H1 (cell line): ENCODE data around the gene MOSMO. TPM values are rescaled to one million over a fixed set of nuclear protein-coding genes. Genes with fewer than 3 reads are reported as not detected.

Experiments
- CTCF ChIA-PET: fragments of 300-600 bp; sonication (Branson Sonifier 250); formaldehyde crosslinking; loops from one replicate; lab custom pipeline; 2021; ENCODE audit not compliant: partially characterized antibody; lab: Charles Lee
- POLR2A ChIA-PET: fragments of 300-600 bp; sonication (Branson Sonifier 250); formaldehyde crosslinking; loops from one replicate; lab custom pipeline; 2021; ENCODE audit warnings: inconsistent platforms; ENCODE audit not compliant: partially characterized antibody; lab: Charles Lee
- DNase-seq, 2 experiments: peaks; one replicate each; pipeline versions ENCODE4 v3.0.0 to v3.0.0-alpha.2; 2010 to 2022; ENCODE audit warnings: low spot score in 2 of 2, low read depth in 1 of 2, mixed read lengths in 1 of 2
- FAIRE-seq: peaks from 2 replicates; lab custom pipeline; 2011; peaks lifted over from hg19 to GRCh38; lab: Jason Lieb, UNC
- H2AFZ ChIP-seq: 2 replicates; pipeline ENCODE4 v1.8.1; 2012; ENCODE audit warnings: low read length, inconsistent platforms
- H2AK5ac ChIP-seq: 2 replicates; pipeline ENCODE4 v1.6.1; 2013; ENCODE audit warnings: low read depth, low read length
- H2BK120ac ChIP-seq: replicated peaks from 2 replicates; pipeline ENCODE3; 2013; ENCODE audit warnings: low read depth, low read length, inconsistent platforms
- H2BK12ac ChIP-seq: 2 replicates; pipeline ENCODE4 v1.6.1; 2013; ENCODE audit warnings: low read depth, low read length
- H2BK15ac ChIP-seq: 2 replicates; pipeline ENCODE4 v1.6.1; 2013; ENCODE audit warnings: low read length
- H2BK20ac ChIP-seq: 2 replicates; pipeline ENCODE4 v1.6.1; 2013; ENCODE audit warnings: low read length
- H2BK5ac ChIP-seq: 2 replicates; pipeline ENCODE4 v1.6.1; 2013; ENCODE audit warnings: low read depth, low read length
- H3K14ac ChIP-seq: 2 replicates; pipeline ENCODE4 v1.6.1; 2013; ENCODE audit warnings: inconsistent platforms; ENCODE audit not compliant: insufficient read length
- H3K18ac ChIP-seq: 2 replicates; pipeline ENCODE4 v1.6.1; 2013; ENCODE audit warnings: low read length; ENCODE audit errors: extremely low read depth
- H3K23ac ChIP-seq: 2 replicates; pipeline ENCODE4 v1.6.1; 2013; ENCODE audit warnings: inconsistent platforms; ENCODE audit not compliant: insufficient read length
- H3K23me2 ChIP-seq: 2 replicates; pipeline ENCODE4 v1.6.1; 2013; ENCODE audit warnings: low read depth, low read length
- H3K27ac ChIP-seq: 2 replicates; pipeline ENCODE4 v1.6.1; 2011; ENCODE audit warnings: low read depth, low read length, inconsistent platforms
- H3K27me3 ChIP-seq, 4 experiments: replicated peaks in 1 of 4; 1 replicate in 1 of 4; 2 replicates in 3 of 4; pipeline versions ENCODE4 v1.6.1 to v1.8.1; 2011 to 2013; ENCODE audit warnings: low read length in 3 of 4, mild to moderate bottlenecking in 3 of 4, inconsistent platforms in 2 of 4, mixed read lengths in 2 of 4, moderate library complexity in 1 of 4; ENCODE audit not compliant: control insufficient read depth in 3 of 4, insufficient read depth in 3 of 4; ENCODE audit errors: extremely low read depth in 1 of 4
- H3K36me3 ChIP-seq, 4 experiments: 2 replicates each; pipeline versions ENCODE4 v1.6.1 to v1.8.1; 2011 to 2013; ENCODE audit warnings: mild to moderate bottlenecking in 4 of 4, low read length in 3 of 4, moderate library complexity in 2 of 4, control low read depth in 1 of 4, inconsistent platforms in 1 of 4; ENCODE audit not compliant: insufficient read depth in 4 of 4, control insufficient read depth in 2 of 4
- H3K4ac ChIP-seq: replicated peaks from 2 replicates; pipeline ENCODE3; 2013; ENCODE audit warnings: low read length, low read depth, mixed read lengths, inconsistent platforms; ENCODE audit not compliant: insufficient read length
- H3K4me1 ChIP-seq, 4 experiments: replicated peaks in 1 of 4; 1 replicate in 1 of 4; 2 replicates in 3 of 4; pipeline versions ENCODE4 v1.6.1 to v1.8.1; 2011 to 2013; ENCODE audit warnings: low read length in 3 of 4, inconsistent platforms in 2 of 4, mixed read lengths in 1 of 4; ENCODE audit not compliant: insufficient read depth in 4 of 4, control insufficient read depth in 3 of 4
- H3K4me2 ChIP-seq, 2 experiments: 2 replicates each; pipeline versions ENCODE4 v1.6.1 to v1.8.1; 2011 to 2013; ENCODE audit warnings: low read depth in 2 of 2, low read length in 2 of 2, control low read depth in 1 of 2, inconsistent platforms in 1 of 2, mild to moderate bottlenecking in 1 of 2; ENCODE audit not compliant: insufficient read depth in 1 of 2
- H3K4me3 ChIP-seq, 4 experiments: fragments of 200-600, 300-600 bp in 1 of 4; sonication (generic), shearing (Covaris generic), sonication (Bioruptor Twin) in 1 of 4; 2 replicates each; pipeline versions ENCODE4 v1.5.1 to v1.8.1; 2011 to 2016; ENCODE audit warnings: low read length in 4 of 4, low read depth in 3 of 4, control low read depth in 2 of 4, inconsistent platforms in 2 of 4, mild to moderate bottlenecking in 2 of 4, mixed read lengths in 1 of 4, moderate library complexity in 1 of 4; ENCODE audit not compliant: insufficient read depth in 2 of 4; ENCODE audit errors: extremely low read depth in 1 of 4
- H3K56ac ChIP-seq: replicated peaks from 2 replicates; pipeline ENCODE3; 2013; ENCODE audit warnings: low read depth, mild to moderate bottlenecking, mixed read lengths, low read length, inconsistent platforms; ENCODE audit not compliant: insufficient read length
- H3K79me1 ChIP-seq: 2 replicates; pipeline ENCODE4 v1.6.1; 2013; ENCODE audit warnings: low read depth, low read length, control low read depth
- H3K79me2 ChIP-seq, 2 experiments: 2 replicates each; pipeline versions ENCODE4 v1.6.1 to v1.8.1; 2012 to 2013; ENCODE audit warnings: low read length in 2 of 2, mild to moderate bottlenecking in 2 of 2, inconsistent platforms in 1 of 2; ENCODE audit not compliant: insufficient read depth in 2 of 2, control insufficient read depth in 1 of 2
- H3K9ac ChIP-seq, 4 experiments: replicated peaks in 1 of 4; 1 replicate in 1 of 4; 2 replicates in 3 of 4; pipeline versions ENCODE4 v1.6.1 to v1.8.1; 2011 to 2013; ENCODE audit warnings: low read depth in 3 of 4, low read length in 3 of 4, control low read depth in 2 of 4, mild to moderate bottlenecking in 2 of 4, moderate library complexity in 2 of 4, inconsistent platforms in 1 of 4; ENCODE audit errors: extremely low read depth in 1 of 4
- H3K9me3 ChIP-seq, 2 experiments: 2 replicates each; pipeline versions ENCODE4 v1.6.1 to v1.8.1; 2012 to 2013; ENCODE audit warnings: mild to moderate bottlenecking in 2 of 2, moderate library complexity in 2 of 2, control low read depth in 1 of 2, inconsistent platforms in 1 of 2, low read depth in 1 of 2, low read length in 1 of 2, mixed read lengths in 1 of 2; ENCODE audit not compliant: insufficient read depth in 2 of 2
- H4K20me1 ChIP-seq, 2 experiments: replicated peaks in 1 of 2; 2 replicates each; pipeline versions ENCODE3 to v1.8.1; 2011 to 2013; ENCODE audit warnings: inconsistent platforms in 2 of 2, low read length in 2 of 2, mild to moderate bottlenecking in 1 of 2; ENCODE audit not compliant: insufficient read depth in 2 of 2, control insufficient read depth in 1 of 2
- H4K5ac ChIP-seq: 2 replicates; pipeline ENCODE4 v1.6.1; 2013; ENCODE audit warnings: low read length, low read depth, mixed read lengths, inconsistent platforms; ENCODE audit not compliant: insufficient read length
- H4K8ac ChIP-seq: 2 replicates; pipeline ENCODE4 v1.8.0; 2013; ENCODE audit warnings: mild to moderate bottlenecking, moderate library complexity, low read length, inconsistent platforms; ENCODE audit not compliant: insufficient read depth; ENCODE audit errors: extremely low read depth
- H4K91ac ChIP-seq: replicated peaks from 2 replicates; pipeline ENCODE3; 2013; ENCODE audit warnings: low read length, mixed read lengths, inconsistent platforms; ENCODE audit not compliant: insufficient read length
- ATF2 ChIP-seq: IDR thresholded peaks from 2 replicates; pipeline ENCODE4 v1.6.1; 2012; ENCODE audit warnings: low read length, inconsistent platforms
- BACH1 ChIP-seq: IDR thresholded peaks from 2 replicates; pipeline ENCODE4 v1.6.1; 2012; ENCODE audit warnings: low read length, improper control_type of control experiment
- CBX5 ChIP-seq: fragments of 300-800, 300-1000 bp; sonication (generic); IDR thresholded peaks from 2 replicates; pipeline ENCODE4 v1.7.1; 2016; ENCODE audit warnings: antibody characterized with exemption, low read length, low read depth
- EZH2 ChIP-seq: fragments of 200-600 bp; sonication (generic); IDR thresholded peaks from 2 replicates; pipeline ENCODE4 v1.7.1; 2012; ENCODE audit warnings: low read depth, mild to moderate bottlenecking, moderate library complexity, low read length, inconsistent platforms; ENCODE audit not compliant: severe bottlenecking
- KDM4A ChIP-seq: IDR thresholded peaks from one replicate; pipeline ENCODE4 v1.7.1; 2012; ENCODE audit warnings: low read depth, mild to moderate bottlenecking, moderate library complexity, low read length, inconsistent platforms; ENCODE audit not compliant: severe bottlenecking
- MAX ChIP-seq: IDR thresholded peaks from 2 replicates; pipeline ENCODE4 v1.6.1; 2012; ENCODE audit warnings: inconsistent platforms
- PHF8 ChIP-seq: fragments of 200-600 bp; sonication (generic); conservative IDR thresholded peaks from 2 replicates; pipeline ENCODE4 v1.7.1; 2012; ENCODE audit warnings: low read depth, mild to moderate bottlenecking, inconsistent platforms, low read length, moderate library complexity
- POU5F1 ChIP-seq: IDR thresholded peaks from 2 replicates; pipeline ENCODE4 v1.6.1; 2011; ENCODE audit warnings: low read depth, mild to moderate bottlenecking, low read length, moderate library complexity
- RFX5 ChIP-seq: IDR thresholded peaks from 2 replicates; pipeline ENCODE4 v1.6.1; 2011; ENCODE audit warnings: low read depth, low read length, improper control_type of control experiment, borderline replicate concordance
- SIN3A ChIP-seq, 2 experiments: IDR thresholded peaks in 1 of 2; conservative IDR thresholded peaks in 1 of 2; 2 replicates each; pipeline ENCODE4 v1.6.1; 2011 to 2012; ENCODE audit warnings: low read length in 2 of 2, improper control_type of control experiment in 1 of 2, low read depth in 1 of 2, mild to moderate bottlenecking in 1 of 2
- SIX5 ChIP-seq: IDR thresholded peaks from 2 replicates; pipeline ENCODE4 v1.6.1; 2011; ENCODE audit warnings: mild to moderate bottlenecking, low read depth, low read length
- TAF1 ChIP-seq: IDR thresholded peaks from 2 replicates; pipeline ENCODE4 v1.6.1; 2011; ENCODE audit warnings: mild to moderate bottlenecking, low read depth, low read length
- WGBS, 2 experiments: shearing (Covaris generic) in 1 of 2; methylation state at CpG; one replicate each; pipeline versions ENCODE4 v1.1.6 to v1.1.7; 2013 to 2015; ENCODE audit warnings: low lambda C conversion rate in 2 of 2, mixed read lengths in 2 of 2, inconsistent platforms in 1 of 2, low coverage in 1 of 2, missing lambda C conversion rate in 1 of 2; ENCODE audit not compliant: insufficient replicate concordance in 2 of 2, insufficient coverage in 1 of 2, insufficient read length in 1 of 2; ENCODE audit errors: extremely low coverage in 1 of 2, missing lambda C conversion rate in 1 of 2; 5-methylcytosine and 5-hydroxymethylcytosine counted together
- polyA plus RNA-seq, 7 experiments: library from polyadenylated mRNA; depleted of rRNA in 3 of 7; stranded (reverse) in 5 of 7; unstranded in 2 of 7; fragments of >200 nt in 5 of 7; fragments of 200-250 nt in 2 of 7; gene quantifications; 1 replicate in 5 of 7; 2 replicates in 1 of 7; 4 replicates in 1 of 7; pipeline versions ENCODE4 v1.2.1 to v1.2.3, GENCODE V29; 2011 to 2013; ENCODE audit warnings: missing spikeins in 2 of 7, mixed read lengths in 2 of 7
- total RNA-seq: library from RNA; stranded (reverse); fragmentation: NEBNext Ultra II Directional; extraction: Animal tissue kit (Norgen Biotek cat#: 25700); gene quantifications from 2 replicates; pipeline ENCODE4 v1.2.1, GENCODE V29; 2021

MOSMO gene
- total and polyA plus RNA-seq, 2 of the 8 experiments (the other 6 are each of a cell fraction or from before 2014, with no cell fraction given), result 8.6 to 14.8 TPM

- Histone ChIP-seq H3K4me1 (no peaks in the 10 kb centered on the region), H4K8ac (no peak overlapping the region), H3K27me3 (no peaks in the 10 kb centered on the region), H3K56ac (no peak overlapping the region), H3K9me3 (no peaks in the 10 kb centered on the region), H2BK12ac (no peak overlapping the region), H3K79me1 (0 out of 2 replicates have a peak, but pooled peaks cover 2% of the 10 kb centered on the region), H3K4me3 (no peak overlapping the region), H3K18ac (no peak overlapping the region), H4K91ac (no peak overlapping the region), H2BK120ac (no peak overlapping the region), H2BK5ac (no peak overlapping the region), H4K20me1 (peaks cover 2 to 4% of the 10 kb centered on the region in 2 experiments), H3K4ac (no peak overlapping the region), H2AFZ (no peak overlapping the region), H3K23ac (no peak overlapping the region), H3K23me2 (no peaks in the 10 kb centered on the region), H3K27ac (no peak overlapping the region), H2BK20ac (no peak overlapping the region), H4K5ac (no peak overlapping the region), H3K9ac (no peak overlapping the region), H3K36me3 (0 out of 8 replicates have a peak, but pooled peaks cover 0 to 2% (median 0%) of the 10 kb centered on the region in 4 experiments), H3K4me2 (no peak overlapping the region), H3K79me2 (0 out of 4 replicates have a peak, but pooled peaks cover 0 to 3% of the 10 kb centered on the region in 2 experiments), H3K14ac (no peak overlapping the region), H2AK5ac (no peak overlapping the region), H2BK15ac (no peak overlapping the region)
- CTCF ChIA-PET, result no interaction called here
- WGBS, 2 experiments, result 93% methylated on average over 6 of the region's 6 CpGs; no CpG with 5 or more reads in 1 of the 2 experiments
- POLR2A ChIA-PET, result no interaction called here
- FAIRE-seq (no peak), DNase-seq (no peak)
- TF ChIP-seq CBX5 (no peak), BACH1 (no peak), PHF8 (no peak), SIN3A (conservative IDR thresholded peaks at IDR 0.05 in 1 of 2, IDR thresholded peaks at IDR 0.05 in 1 of 2; ENCODE audit: low read depth in 1 of 2, low read length in 2 of 2) (no peak), KDM4A (no peak), RFX5 (no peak), EZH2 (no peak), ATF2 (no peak), TAF1 (no peak), POU5F1 (no peak), SIX5 (no peak), MAX (no peak)
Observed at GRCh38 chr16:22052980-22053379, 45.1 kb downstream of the MOSMO start.
